ENCODE measurements around the gene SCFD2.
"Not testable (repeated sequence)": the region's sequence is repeated elsewhere in the genome, so short reads cannot be mapped to it uniquely, and the experiment has no call there.

SCFD2 gene

DNA sequence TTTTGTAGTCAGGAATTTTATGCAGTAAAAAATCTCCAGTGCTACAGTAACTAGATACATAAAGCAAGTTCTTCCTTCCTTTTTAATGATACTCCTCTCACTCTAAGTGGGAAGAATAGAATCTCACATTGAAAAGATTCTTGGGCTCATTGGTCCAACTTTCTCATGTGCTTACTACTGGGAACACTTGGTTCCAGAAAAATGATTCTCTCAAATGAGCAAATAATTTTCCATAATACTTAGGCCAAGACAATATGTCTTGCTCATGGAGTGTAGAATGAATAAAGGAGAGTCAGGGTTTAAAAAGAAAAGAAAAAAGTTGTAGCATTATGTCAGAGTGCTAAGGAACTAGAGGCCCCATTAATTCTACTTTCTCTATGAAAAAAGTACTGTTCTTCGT is 306.0 kb downstream of the SCFD2 start:
- in situ Hi-C loops (cut with MboI; ENCODE audit: low sequenced_read_pairs) = no loop called here

- in situ Hi-C loops (cut with MboI; ENCODE audit: low sequenced_read_pairs) = no loop called here
Observed at GRCh38 chr4:53059256-53059655, 306.6 kb downstream of the SCFD2 start.

- in situ Hi-C loops (cut with MboI; ENCODE audit: low sequenced_read_pairs) = no loop called here
Observed at GRCh38 chr4:53057679-53058078, 308.2 kb downstream of the SCFD2 start.

DNA sequence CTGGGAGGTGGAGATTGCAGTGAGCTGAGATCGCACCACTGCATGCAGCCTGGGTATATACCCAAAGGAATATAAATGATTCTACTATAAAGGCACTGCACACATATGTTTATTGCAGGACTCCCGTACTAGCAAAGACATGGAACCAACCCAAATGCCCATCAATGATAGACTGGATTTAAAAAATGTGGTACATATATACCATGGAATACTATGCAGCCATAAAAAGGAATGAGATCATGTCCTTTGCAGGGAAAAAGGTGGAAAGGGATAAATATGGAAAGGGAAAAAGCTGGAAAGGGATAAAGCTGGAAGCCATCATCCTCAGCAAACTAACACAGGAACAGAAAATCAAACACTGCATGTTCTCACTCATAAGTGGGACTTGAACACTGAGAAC is 308.8 kb downstream of the SCFD2 start:
- in situ Hi-C loops (cut with MboI; ENCODE audit: low sequenced_read_pairs) = not testable (repeated sequence)

DNA sequence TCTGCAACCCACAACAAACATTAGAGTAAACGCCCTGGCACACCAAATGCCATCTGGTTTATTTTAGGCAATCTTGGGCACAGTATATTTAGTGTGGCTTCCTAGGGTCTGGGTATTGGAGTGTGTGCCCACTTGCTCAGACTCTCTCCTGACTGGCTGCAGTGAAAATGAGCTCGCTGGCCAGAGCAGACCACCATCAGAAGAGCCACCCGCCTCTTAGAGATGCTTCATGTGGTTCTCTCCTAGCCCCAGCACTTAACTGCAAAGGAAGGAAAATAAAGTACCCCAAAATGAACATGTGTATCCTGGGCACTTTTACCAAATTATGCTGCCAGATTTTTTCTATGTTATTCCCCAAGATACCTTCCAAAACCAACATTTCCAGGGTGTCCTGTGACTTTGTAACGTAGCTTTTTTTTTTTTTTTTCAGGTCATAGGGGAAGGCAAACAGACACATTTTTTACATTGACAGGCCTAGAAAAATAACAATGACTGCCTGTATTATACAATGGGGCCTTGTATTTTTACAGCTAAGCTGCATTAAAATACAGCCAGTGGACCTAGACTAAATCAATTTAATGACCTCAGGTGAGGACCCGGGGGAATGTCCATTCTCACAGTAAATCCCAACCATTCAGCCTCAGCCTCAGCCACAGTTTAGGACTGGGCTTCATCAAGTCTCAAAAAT is 310.0 kb downstream of the SCFD2 start:
- in situ Hi-C loops (cut with MboI; ENCODE audit: low sequenced_read_pairs) = no loop called here

- in situ Hi-C loops (cut with MboI; ENCODE audit: low sequenced_read_pairs) = no loop called here
Observed at GRCh38 chr4:53055274-53055673, 310.6 kb downstream of the SCFD2 start.

DNA sequence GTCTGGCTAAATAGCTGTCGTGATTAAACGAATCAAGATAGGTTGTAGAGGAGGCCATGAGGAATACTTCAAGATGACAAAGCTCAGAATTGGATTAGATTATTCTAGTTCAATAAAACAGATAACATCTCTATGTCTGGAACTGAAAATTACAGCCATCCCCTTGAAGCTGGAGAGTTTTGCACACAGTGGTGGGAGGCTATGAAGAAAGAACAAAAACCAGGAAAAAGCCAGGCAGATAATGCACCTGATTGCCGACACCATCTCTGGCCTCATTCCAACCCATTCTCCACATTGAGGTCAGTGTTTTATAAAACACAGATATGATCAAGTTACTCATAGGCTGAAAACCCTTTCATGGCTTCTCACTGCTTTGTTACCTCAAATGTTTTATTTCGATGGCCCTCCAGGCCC is 315.5 kb downstream of the SCFD2 start:
- in situ Hi-C loops (cut with MboI; ENCODE audit: low sequenced_read_pairs) = no loop called here

DNA sequence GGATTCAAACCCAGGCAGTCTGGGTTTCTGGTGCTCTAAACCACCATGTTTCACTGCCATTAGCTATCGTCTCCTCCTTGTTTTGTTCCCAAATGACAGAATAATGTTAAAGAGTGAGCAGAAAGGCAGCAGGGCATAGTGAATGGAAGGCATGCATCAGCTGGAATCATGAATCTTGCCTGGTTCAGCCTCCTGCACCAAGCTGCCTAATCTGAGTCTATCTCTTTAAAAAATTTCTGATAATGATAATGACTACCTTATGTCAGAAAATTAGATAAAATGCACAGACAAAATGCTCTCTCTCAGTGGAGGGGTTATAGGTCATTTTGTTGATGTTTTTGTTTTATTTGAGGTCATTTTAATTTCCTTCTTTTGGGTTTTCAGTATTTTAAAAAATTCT is 316.3 kb downstream of the SCFD2 start:
- in situ Hi-C loops (cut with MboI; ENCODE audit: low sequenced_read_pairs) = no loop called here

- in situ Hi-C loops (cut with MboI; ENCODE audit: low sequenced_read_pairs) = no loop called here
Observed at GRCh38 chr4:53044651-53044960, 321.3 kb downstream of the SCFD2 start.

- in situ Hi-C loops (cut with MboI; ENCODE audit: low sequenced_read_pairs) = no loop called here
Observed at GRCh38 chr4:53043891-53044650, 321.8 kb downstream of the SCFD2 start.

GRCh38 chr4:53043055-53043454 is 322.8 kb downstream of the SCFD2 start:
- in situ Hi-C loops (cut with MboI; ENCODE audit: low sequenced_read_pairs) = no loop called here

GRCh38 chr4:53040851-53041250 is 325.0 kb downstream of the SCFD2 start:
- in situ Hi-C loops (cut with MboI; ENCODE audit: low sequenced_read_pairs) = no loop called here

DNA sequence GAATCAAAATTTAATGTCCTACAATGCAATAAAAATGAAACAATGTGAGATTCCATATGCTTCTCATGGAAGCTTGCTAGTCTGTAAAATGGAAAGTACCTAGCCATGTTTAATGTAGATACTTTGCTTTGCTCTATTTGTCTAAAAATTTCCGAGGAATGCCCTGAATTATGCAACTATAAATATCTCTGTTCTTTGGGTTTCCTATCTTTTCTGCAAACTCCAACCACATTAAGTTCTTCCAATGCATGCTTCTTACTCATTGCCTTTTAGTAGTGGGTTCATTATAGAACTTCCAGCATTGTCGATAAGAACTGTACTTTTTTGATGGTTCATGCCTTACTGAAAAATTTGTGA is 325.4 kb downstream of the SCFD2 start:
- in situ Hi-C loops (cut with MboI; ENCODE audit: low sequenced_read_pairs) = no loop called here

DNA sequence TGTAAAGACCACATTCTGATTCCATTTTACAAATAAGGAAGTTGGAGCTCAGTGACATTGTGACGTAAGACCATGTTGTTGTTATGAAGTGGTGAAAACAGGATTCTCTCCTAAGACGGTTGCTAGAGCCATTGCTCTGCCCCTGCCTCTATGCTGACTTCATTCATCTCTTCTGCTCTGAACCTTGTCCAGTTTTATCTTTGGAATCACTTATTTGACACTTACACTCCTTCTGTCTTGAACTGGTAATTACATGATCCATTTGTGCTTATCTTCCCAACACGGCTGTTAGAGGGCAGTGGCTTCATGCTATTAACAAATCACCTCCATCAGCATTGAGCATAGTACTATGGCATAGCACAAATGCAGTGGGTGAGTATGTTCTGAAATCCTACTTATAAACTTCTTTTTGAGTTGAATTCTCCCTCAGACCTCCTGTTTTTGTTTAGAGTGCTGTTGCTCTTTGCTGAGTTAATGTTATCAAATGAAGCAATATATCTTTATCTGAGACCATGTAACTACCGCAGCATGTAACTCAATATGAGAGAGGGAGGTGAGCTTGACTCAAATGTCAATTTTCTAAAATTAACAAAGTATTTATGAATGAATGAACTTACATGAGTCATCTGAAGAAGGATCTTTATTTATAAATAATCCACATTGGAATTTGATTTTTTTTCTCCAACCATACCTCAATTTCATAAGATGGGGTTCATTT is 326.0 kb downstream of the SCFD2 start:
- in situ Hi-C loops (cut with MboI; ENCODE audit: low sequenced_read_pairs) = no loop called here

GRCh38 chr4:53037892-53038291 is 328.0 kb downstream of the SCFD2 start:
- in situ Hi-C loops (cut with MboI; ENCODE audit: low sequenced_read_pairs) = no loop called here

- in situ Hi-C loops (cut with MboI; ENCODE audit: low sequenced_read_pairs) = not testable (repeated sequence)
Observed at GRCh38 chr4:53032908-53033307, 333.0 kb downstream of the SCFD2 start.

GRCh38 chr4:53026233-53026632 is 339.6 kb downstream of the SCFD2 start:
- in situ Hi-C loops (cut with MboI; ENCODE audit: low sequenced_read_pairs) = no loop called here

- in situ Hi-C loops (cut with MboI; ENCODE audit: low sequenced_read_pairs) = no loop called here
Observed at GRCh38 chr4:53023677-53024299, 342.1 kb downstream of the SCFD2 start.

DNA sequence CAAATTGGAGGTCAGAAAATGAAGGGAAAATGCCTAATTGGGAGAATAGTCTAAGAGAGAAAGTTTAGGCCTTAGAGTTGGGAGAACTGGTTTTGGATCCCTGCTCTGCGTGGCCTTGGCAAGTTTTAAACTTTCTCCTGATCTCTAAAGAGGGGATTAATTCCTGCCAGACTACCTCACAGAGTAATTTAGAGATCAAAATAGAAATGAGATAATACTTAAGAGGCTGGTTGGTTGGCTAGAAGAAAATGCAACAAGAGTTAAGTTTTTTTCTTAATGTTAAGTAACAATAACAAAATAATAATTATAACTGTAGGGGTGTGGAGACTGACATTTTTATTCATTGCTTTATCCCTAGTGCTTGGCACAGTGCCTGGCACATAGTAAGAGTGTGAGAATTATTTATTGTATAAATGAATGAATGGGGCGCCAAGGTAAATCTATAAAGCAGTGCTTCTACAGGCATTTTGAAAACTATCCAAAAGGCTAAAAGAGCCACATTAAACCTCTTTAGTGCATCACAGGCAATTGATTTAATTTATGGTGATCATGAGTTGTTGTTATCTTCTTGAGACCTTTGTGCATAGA is 343.3 kb downstream of the SCFD2 start:
- in situ Hi-C loops (cut with MboI; ENCODE audit: low sequenced_read_pairs) = no loop called here

DNA sequence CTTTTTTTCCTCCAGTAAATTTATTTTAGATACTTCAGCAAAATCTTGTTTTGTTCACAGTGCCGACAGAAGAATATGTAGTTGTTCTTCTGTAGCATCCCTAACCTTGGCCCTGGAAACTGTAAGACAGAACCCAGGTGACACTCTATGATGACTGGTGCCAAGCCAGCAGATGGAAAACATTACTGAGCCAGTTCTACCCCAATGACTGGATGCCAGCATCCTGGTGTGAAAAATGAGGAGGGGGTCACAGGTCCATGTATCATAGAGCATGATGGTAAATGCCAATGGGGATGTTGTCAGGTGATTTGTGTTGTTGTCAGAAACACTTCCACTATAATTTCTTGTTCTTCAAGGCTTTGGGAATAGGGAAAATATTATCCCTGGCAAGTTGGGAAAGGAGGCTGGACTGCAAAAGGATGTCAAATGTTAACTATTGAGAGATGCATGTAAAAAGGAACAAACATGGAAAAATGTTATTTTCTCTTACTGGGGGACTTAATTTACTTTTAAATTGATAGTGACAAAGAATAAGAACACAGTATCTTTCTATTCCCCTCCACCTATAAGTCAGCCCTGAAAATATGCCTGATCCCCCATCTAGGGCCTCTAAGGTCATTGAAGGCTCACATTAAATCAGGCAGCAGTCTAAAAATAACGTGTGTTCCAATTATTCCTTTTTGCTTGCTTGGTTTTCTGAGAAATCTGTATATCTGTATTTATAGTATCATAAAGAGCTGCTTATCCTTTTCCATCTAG is 343.9 kb downstream of the SCFD2 start:
- in situ Hi-C loops (cut with MboI; ENCODE audit: low sequenced_read_pairs) = no loop called here
